ENCODE data around the gene HDAC3.
"Not testable (repeated sequence)": the region's sequence is repeated elsewhere in the genome, so short reads cannot be mapped to it uniquely, and the experiment has no call there.

HDAC3 gene

DNA sequence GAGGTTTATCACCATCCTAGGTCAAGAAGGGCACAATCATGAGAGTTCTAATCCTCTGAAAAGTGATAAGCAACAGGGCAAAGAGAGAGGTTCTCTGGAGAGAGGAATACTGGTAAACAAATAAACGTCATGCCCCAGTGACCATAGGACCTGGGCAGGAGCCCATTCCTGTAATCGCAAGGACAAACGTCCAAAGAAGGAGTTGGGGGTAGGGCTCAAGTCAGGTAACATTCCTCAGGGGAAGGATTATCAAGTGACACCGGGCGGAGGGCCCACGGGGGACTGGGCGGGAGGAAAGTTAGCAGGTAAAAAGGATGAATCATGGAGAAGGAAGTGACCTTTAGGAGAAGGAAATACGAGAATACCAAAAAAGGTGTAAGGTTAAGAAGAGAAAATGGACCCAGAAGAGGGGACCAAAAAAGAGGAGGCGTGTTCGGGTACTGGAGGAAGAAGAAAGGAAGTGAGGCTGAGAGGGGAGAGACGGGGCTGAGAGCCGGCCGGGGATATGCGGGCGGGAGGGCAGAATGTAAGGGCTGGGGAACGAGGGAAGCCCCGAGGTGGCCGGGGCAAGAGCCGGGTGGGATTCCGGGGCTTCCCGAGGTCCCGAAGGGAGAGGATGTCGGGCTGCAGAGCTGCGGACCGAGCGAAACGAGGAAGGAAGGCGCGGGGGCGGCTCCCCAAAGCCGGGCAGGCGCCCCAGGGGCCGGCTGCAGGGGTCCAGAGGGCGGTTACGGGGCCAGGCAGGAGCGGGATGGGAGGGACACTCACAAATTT is 18.4 kb downstream of the HDAC3 start:
- no peak for DNase-seq (ENCODE audit: extremely low read depth, low read depth)
- TF ChIP-seq, protein P1, sequence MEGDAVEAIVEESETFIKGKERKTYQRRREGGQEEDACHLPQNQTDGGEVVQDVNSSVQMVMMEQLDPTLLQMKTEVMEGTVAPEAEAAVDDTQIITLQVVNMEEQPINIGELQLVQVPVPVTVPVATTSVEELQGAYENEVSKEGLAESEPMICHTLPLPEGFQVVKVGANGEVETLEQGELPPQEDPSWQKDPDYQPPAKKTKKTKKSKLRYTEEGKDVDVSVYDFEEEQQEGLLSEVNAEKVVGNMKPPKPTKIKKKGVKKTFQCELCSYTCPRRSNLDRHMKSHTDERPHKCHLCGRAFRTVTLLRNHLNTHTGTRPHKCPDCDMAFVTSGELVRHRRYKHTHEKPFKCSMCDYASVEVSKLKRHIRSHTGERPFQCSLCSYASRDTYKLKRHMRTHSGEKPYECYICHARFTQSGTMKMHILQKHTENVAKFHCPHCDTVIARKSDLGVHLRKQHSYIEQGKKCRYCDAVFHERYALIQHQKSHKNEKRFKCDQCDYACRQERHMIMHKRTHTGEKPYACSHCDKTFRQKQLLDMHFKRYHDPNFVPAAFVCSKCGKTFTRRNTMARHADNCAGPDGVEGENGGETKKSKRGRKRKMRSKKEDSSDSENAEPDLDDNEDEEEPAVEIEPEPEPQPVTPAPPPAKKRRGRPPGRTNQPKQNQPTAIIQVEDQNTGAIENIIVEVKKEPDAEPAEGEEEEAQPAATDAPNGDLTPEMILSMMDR (IDR thresholded peaks at IDR 0.05; ENCODE audit: low read depth, low read length), result no peak

DNA sequence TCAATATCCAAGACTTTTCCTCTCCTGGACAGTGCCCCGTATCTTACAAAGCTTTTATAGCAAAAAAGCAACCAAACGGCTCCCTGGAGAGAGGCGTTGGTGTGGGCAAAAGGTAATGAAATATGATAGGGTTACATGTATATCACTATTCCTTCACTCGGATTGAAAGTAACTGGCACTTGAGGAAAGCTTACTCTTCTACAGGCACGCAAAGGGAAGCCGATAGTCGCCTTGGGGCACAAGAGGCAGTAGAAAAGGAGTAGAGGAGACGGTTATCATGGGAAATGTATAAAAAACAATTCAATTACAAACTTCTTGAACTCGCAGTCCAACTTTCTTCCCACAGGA is 19.0 kb downstream of the HDAC3 start:
- TF ChIP-seq, protein P1 (IDR thresholded peaks at IDR 0.05; ENCODE audit: low read depth, low read length), result no peak
- no peak for DNase-seq (ENCODE audit: extremely low read depth, low read depth)

DNA sequence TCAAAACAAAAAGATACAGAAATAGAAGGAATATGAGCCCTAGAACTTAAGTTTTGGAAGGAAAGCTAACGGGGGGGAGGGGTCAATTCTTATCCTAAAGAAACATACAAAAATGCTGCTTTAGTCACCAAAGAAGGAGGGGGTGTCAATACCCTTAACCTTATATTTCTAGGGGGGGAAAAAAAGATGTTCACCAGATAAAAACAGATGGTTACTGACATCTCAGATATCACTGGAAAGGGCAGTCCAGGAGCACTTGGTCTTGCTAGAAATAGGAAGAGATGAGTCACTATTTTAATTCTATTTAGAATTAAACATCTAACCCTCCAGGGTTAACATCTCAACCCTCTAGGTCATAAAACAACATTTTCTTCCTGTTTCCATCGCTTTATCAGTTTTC is 19.5 kb downstream of the HDAC3 start:
- DNase-seq (ENCODE audit: extremely low read depth, low read depth), result no peak
- TF ChIP-seq, protein P1 (IDR thresholded peaks at IDR 0.05; ENCODE audit: low read depth, low read length), result no peak

DNA sequence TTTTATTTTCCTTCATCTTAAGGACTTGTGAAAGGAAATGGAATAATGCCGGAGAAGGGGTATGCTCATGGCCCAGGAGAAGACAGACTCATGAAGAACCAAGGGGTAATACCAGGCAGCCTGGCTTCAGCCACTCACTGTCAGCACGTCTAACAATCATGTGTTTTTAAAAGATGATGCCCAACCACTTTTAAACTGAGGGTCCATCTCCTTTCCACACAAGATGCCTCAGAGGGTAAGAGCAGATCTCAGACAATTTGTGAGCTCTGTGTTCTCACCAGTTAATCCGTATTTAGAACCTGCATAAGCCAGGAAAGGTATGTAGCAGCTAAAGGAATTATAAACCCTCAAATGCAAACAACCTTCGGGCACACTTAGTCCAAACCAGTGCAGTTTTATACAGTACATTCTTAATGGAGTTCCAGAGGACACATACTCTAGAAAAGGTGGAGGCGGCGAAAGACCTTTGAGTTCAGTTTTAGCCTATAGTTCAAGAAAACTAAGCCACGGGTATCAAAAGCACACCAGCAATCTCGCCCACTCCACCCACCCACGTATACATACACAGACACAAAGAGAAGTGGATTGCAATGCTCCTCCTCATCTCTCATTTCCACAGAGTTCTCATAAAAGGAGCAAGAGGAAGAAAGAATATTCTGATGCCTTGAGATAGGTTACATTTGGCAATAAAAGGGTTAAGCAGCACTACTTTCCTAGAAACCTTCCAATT is 20.5 kb downstream of the HDAC3 start:
- no peak for DNase-seq (ENCODE audit: extremely low read depth, low read depth)
- TF ChIP-seq, protein P1 (IDR thresholded peaks at IDR 0.05; ENCODE audit: low read depth, low read length), result no peak

DNA sequence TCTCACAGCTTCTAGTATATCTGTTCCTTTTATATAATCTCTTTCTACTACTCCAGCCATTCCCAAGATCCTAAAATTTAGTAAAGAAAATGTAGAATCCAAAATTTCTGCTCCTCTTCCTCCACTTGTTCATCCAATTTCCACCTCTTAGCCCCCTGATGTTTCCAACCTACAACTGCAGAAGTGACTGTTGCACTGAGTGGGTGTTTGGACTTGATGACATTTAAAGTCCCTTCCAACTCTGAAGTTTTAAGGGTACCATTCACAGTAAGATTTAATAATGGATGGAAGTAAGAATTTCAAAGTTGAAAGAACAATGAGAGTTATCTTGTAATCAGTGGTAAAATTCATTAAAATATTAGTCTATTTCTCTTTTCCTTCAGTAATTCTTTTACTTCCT is 23.3 kb downstream of the HDAC3 start:
- TF ChIP-seq, protein P1 (IDR thresholded peaks at IDR 0.05; ENCODE audit: low read depth, low read length), result no peak
- no peak for DNase-seq (ENCODE audit: extremely low read depth, low read depth)

DNA sequence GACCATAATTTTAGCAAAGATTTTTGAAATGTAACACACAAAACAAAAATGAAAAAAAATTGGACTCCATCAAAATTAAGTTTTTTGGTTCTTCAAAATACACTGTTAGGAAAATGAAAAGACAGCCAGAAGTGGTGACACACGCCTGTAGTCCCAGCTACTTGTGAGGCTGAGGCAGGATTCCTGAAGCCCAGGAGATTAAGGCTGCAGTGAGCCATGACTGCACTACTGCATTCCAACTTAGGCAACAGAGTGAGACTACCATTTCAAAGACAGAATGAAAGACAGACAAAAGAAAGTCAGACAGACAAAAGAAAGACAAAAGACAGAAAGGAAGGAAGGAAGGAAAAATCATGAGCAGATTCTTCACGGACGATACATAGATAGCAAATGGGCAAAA is 25.4 kb downstream of the HDAC3 start:
- DNase-seq (ENCODE audit: extremely low read depth, low read depth), result no peak
- TF ChIP-seq, protein P1 (IDR thresholded peaks at IDR 0.05; ENCODE audit: low read depth, low read length), result no peak

DNA sequence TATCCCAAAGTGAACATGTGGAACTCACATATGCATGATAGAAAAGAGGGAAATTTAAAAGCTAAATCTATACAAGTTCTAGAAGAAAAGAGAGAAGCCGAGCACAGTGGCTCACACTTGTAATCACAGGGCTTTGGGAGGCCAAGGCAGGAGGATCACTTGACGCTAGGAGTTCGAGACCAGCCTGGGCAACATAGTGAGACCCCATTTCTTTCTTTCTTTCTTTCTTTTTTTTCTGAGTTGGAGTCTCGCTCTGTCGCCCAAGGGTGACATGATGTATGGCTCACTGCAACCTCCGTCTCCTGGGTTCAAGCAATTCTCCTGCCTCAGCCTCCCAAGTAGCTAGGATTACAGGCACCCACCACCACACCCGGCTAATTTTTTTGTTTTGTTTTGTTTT is 26.7 kb downstream of the HDAC3 start:
- DNase-seq (ENCODE audit: extremely low read depth, low read depth), result not testable (repeated sequence)
